Stomach (tissue), 4 donors: Measurements from ENCODE around the gene POLR3A.

ENCODE experiments used
- EP300 ChIP-seq: sonication (generic); formaldehyde crosslinking; IDR thresholded peaks from one replicate; pipeline ENCODE4 v1.6.1; 2017; ENCODE audit warnings: antibody characterized with exemption
- POLR2A ChIP-seq, 4 donors: fragments of 450-650 bp; IDR thresholded peaks; one replicate each; pipeline ENCODE4 v1.6.1; 2016; ENCODE audit warnings: antibody characterized with exemption in 4 of 4, control low read depth in 2 of 4, mild to moderate bottlenecking in 1 of 4, moderate library complexity in 1 of 4
- POLR2AphosphoS5 ChIP-seq, 3 donors: sonication (generic); formaldehyde crosslinking; IDR thresholded peaks; one replicate each; pipeline ENCODE4 v1.6.1; 2016; ENCODE audit warnings: antibody characterized with exemption in 3 of 3
- TF ChIP-seq, protein P1 (sequence below), 7 experiments: fragments of 450-650 bp in 4 of 7; fragments of 200-600 bp in 3 of 7; sonication (generic) in 3 of 7; IDR thresholded peaks; one replicate each; pipeline ENCODE4 v1.5.1; 2016 to 2019; ENCODE audit warnings: antibody characterized with exemption in 7 of 7, control low read depth in 2 of 7, mild to moderate bottlenecking in 1 of 7

- TF ChIP-seq, protein P1, sequence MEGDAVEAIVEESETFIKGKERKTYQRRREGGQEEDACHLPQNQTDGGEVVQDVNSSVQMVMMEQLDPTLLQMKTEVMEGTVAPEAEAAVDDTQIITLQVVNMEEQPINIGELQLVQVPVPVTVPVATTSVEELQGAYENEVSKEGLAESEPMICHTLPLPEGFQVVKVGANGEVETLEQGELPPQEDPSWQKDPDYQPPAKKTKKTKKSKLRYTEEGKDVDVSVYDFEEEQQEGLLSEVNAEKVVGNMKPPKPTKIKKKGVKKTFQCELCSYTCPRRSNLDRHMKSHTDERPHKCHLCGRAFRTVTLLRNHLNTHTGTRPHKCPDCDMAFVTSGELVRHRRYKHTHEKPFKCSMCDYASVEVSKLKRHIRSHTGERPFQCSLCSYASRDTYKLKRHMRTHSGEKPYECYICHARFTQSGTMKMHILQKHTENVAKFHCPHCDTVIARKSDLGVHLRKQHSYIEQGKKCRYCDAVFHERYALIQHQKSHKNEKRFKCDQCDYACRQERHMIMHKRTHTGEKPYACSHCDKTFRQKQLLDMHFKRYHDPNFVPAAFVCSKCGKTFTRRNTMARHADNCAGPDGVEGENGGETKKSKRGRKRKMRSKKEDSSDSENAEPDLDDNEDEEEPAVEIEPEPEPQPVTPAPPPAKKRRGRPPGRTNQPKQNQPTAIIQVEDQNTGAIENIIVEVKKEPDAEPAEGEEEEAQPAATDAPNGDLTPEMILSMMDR (IDR thresholded peaks at IDR 0.05), result no peak
- TF ChIP-seq POLR2A (IDR thresholded peaks at IDR 0.05) (no peak), POLR2AphosphoS5 (IDR thresholded peaks at IDR 0.05) (no peak), EP300 (no peak)
Observed at GRCh38 chr10:77932016-77932715, 97.1 kb downstream of the POLR3A start.
